HG03439 (cell line): ENCODE results near the gene FAM227A.
A peak's percentile ranks its signal among the peaks of the same experiment; 100 is the strongest.

ENCODE experiments used
- ATAC-seq: cut with Tn5 transposase; IDR thresholded peaks from one replicate; pipeline ENCODE4 v1.9.1; 2021; ENCODE audit warnings: mild to moderate bottlenecking, moderate library complexity; ENCODE audit not compliant: unreplicated experiment

The FAM227A gene

DNA sequence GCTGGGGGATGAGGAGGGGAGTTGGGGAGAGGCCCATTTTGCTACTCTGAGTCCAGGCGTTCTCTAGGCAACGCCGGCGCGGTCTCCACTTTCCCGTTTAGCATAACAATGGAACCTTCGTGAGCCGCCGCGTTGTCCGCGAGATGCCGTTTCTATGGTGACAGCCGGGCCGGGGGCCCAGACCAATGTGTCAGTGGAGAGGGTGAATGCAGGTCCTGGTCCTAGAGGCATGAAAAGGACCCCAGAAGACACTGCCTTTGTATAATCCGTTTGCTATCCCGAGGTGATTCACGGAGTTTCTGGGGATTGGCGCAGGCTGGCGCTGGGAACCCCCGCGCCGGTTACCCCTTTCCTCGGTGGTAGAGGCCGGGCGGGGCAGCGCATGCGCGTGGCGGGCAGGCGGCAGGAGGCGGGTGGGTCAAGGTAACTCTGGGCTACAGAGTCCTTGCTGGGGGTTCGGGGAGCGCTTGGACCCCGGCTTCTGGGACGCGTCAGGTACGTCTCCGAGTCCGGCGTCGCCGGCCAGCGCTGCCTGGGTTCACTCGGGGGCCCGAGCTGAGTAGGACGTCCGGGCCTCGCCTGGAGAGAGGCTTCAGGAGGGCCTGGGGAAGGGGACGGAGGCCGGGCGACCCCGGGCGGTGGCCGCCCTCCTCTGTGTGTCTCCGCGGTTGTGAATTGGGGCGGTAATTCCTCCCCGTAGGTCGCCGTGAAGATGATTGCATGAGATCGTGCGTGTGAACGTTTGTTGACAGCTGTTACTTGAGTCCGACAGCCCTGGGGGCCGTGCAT is at the start of gene FAM227A, which contains the start of gene CBY1:
FAM227A (minus strand) TSS at position 137 of the 789 bp plus-strand sequence. CDS start 6,224 bp downstream, outside the sequence.
CBY1 (plus strand) TSS at position 383 of the 789 bp plus-strand sequence. CDS start 11,417 bp downstream, outside the sequence.
- ATAC-seq, result peak; percentile 82

GRCh38 chr22:38705235-38706100 is 49.3 kb upstream of the FAM227A start, which contains the start of gene GTPBP1:
GTPBP1 (plus strand) TSS chr22:38705944; CDS start chr22:38705956, 12 bp downstream.
- ATAC-seq, result peak; percentile 72

DNA sequence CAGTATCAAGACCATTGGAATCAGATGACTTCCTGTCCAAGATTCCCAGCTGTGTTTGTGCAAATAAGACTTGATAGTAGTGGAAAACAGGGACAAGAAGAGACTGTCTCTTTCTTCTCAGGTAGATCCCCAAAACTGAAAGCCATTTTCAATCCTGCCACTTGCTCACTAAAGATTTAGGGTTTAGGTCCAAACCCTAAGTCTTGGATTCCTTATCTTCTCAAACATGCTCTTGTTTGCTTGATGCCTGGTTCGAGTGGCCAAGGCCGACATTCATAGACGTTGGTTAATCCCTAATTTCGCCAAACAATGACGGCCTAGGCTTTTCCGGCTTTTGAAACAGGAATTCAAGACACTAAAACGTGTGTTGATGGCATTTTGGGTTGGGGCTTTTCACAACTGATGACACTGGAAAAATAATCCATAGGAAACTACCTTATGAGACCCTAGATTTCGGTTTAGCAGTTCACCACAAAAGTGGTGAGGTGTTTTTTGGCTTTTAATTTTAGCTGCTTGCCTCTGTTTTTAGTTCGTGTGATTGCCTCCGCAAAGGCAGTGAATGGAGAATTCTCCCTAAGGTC is 48.6 kb upstream of the FAM227A start:
- no peak for ATAC-seq

DNA sequence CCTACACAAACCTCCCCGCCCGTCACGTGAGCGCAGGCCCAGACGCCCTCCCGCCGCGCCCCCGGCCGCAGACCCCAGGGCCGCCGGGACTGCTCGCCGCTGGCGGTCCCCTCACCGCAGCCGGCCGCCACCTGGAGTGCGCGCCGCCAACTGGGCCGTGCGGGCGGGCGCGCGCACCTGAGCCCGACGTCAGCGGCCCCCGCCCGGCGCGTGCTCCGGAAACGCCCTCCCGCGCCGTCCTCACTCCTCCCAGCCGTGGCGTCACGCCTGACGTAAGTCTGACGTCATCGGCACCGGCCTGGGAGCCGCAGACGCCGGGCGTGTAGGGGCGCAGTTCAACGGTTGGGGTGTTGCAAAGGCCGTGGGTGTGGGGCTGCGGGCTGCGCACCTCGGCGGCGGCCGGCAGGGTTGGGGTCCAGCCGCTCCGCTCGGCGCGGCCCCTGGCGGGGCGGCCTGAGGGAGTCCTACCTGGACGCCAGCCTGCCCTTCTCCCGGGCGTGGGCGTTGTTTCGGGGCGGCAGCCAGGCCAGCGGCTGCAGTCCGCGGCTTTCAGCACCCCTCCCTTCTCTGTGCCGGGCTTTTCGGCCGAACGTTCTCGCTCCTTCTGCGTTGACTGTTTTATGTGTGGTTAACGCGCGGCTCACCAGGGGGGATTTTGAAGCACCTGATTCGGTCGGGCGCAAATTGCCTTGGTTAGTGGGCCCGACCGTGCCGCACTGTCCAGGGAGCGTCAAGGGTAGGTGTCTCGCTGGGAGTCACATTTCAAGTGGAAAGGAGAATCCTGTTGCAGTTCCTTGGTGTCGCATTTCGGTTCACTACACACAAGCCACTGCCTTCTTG is 44.8 kb upstream of the FAM227A start, which contains the start of gene JOSD1:
JOSD1 (minus strand) TSS at position 155 of the 840 bp plus-strand sequence. CDS start 956 bp downstream, outside the sequence.
- peak; percentile 42 for ATAC-seq

DNA sequence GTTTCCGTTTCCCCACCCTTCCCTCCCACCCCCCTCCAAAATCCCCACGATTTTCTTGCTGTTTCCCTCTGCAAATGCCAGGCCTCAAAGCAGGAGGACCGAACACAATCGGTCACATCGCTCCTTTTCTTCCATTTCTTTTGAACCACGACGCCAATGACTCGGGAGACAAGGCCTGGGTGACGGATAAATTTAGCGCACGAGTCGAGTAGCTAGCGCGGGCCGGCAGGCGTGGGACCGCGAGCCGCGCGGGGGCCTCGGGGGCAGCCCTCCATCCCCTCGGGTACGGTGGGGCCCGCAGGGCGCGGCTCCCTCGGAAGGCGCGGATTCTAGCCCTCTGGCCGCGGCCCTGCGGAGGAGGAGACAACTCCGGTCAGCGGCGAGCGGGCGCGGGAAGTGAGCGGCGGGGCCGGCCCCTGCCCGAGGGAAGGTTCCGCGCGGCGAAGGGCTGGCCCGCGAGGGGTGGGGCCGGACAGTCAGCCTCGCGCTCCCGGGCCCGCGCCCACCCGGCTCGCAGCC is 44.1 kb upstream of the FAM227A start:
- ATAC-seq, result no peak

GRCh38 chr22:38699784-38700183 is 43.6 kb upstream of the FAM227A start:
- ATAC-seq, result no peak

DNA sequence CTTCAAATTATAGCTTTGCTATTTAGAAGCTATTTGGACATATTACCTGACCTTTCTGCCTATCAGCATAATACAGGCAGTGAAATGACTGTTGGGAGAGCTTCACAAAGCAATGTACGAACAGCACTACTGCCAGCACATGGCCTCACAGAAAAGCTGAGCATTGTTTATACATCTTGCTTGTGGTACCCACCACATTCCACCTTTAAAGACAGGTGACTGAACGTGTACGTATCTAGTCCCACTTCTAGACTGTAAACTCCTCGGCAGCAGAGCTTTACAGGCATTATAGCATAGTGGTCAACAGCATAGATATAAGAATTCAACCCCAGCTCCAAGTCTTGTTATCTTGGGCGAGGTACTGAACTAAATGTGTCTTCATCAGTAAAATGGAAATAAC is 43.0 kb upstream of the FAM227A start:
- no peak for ATAC-seq

DNA sequence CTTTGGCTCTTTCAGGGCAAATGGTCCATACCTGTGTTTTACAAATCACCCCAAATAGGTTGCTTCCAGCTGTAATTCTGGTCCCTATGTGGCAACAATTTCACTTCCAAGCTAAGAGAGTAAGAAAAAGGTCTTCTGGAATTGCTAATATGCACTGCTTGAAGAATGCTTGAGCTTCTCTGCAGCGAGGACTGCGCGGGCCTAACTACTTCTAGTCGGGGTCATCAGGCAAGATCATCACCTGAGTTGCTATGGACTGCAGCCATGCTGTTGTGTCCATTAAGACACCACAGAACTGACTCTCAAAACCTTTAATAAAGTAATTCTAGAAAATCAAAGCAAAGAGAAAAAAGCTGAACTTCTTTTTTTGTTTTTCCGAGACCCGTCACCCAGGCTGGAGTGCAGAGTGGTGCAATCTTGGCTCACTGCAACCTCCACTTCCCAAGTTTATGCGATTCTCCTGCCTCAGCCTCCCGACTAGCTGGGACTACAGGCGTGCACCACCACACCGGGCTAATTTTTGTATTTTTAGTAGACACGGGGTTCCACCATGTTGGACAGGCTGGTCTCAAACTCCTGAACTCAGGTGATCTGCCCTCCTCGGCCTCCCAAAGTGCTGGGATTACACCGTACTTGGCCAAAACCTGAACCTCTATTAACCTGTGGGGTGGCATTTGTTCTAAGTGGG is 42.4 kb upstream of the FAM227A start:
- ATAC-seq, result no peak

GRCh38 chr22:38697425-38698089 is 41.4 kb upstream of the FAM227A start:
- ATAC-seq, result no peak

- no peak for ATAC-seq
Observed at GRCh38 chr22:38696606-38697424, 40.6 kb upstream of the FAM227A start.

GRCh38 chr22:38694940-38695339 is 38.7 kb upstream of the FAM227A start:
- ATAC-seq, result no peak

DNA sequence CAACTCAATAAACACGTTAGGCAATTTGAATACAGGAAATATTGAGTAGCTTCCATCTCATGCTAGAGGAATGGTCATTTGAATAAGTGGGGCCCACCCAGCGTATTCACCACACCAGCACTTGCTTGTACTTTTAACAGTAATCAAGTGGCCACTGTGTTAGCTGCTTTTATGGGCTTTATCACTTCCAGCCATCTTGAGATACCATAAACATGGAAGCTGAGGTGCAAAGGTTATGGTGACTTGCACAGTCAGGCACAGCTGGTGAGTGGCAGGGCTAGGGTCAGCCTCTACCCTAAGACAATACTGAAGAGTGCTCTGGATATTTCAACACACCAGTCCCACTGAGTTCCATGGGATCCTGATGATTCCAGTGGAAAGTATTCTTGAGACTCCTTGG is 37.9 kb upstream of the FAM227A start:
- no peak for ATAC-seq

- no peak for ATAC-seq
Observed at GRCh38 chr22:38689651-38690050, 33.5 kb upstream of the FAM227A start.

- no peak for ATAC-seq
Observed at GRCh38 chr22:38685761-38686160, 29.6 kb upstream of the FAM227A start.

GRCh38 chr22:38684895-38685294 is 28.7 kb upstream of the FAM227A start:
- no peak for ATAC-seq

DNA sequence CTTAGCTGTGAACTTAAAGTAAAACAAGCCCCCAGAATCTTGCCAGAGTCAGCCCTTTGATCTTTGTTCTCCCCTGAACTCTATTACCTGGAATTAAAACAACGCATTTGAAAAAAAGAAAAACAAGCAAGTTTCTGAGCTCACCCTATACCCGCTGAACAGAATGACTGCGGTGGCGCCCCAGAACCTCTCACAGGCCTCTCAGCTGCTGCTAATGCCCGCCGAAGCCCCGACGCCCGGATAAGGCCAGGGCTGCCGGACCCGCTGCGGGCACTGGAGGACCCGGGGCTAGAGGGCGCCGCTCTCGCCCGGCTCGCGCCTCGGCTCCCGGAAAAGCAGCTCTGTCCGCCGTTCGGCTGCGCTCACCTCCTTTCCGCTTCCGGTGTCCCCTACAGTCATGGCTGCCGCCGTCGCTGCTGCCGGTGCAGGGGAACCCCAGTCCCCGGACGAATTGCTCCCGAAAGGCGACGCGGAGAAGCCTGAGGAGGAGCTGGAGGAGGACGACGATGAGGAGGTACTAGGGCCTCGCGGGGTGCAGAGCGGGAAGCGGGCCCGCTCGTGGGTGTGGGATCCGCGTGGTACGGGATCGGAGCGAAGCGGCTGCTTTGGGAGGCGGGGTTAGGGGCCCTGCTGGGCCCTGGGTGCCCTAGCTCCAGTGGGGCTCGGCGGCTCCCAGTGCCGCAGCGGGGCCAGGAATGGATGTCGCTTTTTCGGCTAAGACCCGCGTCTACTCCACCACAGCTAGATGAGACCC is 25.6 kb upstream of the FAM227A start, which contains the start of gene TOMM22:
TOMM22 (plus strand) TSS at position 376 of the 754 bp plus-strand sequence; CDS start at position 398, 22 bp downstream.
- peak; percentile 85 for ATAC-seq

DNA sequence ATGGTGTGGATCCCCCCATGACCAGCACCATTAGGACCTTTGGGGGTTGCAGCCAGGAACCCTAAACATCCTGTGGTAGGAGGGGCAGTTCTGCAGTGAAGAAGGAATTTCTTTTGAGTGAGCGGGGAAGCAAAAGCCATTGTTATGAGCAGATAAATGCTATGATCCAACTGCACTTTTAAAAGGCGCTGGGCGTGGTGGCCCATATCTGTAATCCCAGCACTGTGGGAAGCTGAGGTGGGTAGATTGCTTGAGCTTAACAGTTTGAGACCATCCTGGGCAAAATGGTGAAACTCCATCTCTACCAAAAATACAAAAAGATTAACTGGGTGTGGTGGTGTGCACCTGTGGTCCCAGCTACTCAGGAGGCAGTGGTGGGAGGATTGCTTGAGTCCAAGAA is 19.6 kb upstream of the FAM227A start:
- no peak for ATAC-seq
